WTC11 (cell line): Measurements from ENCODE around the gene NKIRAS2. TPM values are rescaled to one million over a fixed set of nuclear protein-coding genes. Genes with fewer than 3 reads are reported as not detected.
"Not testable (repeated sequence)": the region's sequence is repeated elsewhere in the genome, so short reads cannot be mapped to it uniquely, and the experiment has no call there.

ENCODE experiments used
- ATAC-seq: fragments of 200-7000 bp; cut with Tn5 transposase; 2 replicates; pipeline ENCODE4 v1.10.0; 2021; ENCODE audit warnings: mild to moderate bottlenecking, moderate library complexity
- CTCF ChIA-PET: fragments of 300-600 bp; sonication (Branson Sonifier 250); formaldehyde crosslinking; loops from one replicate; lab custom pipeline; 2021; ENCODE audit warnings: antibody characterized with exemption; lab: Charles Lee
- POLR2A ChIA-PET: fragments of 350-600 bp; sonication (Branson Sonifier 250); formaldehyde crosslinking; loops from one replicate; lab custom pipeline; 2021; ENCODE audit warnings: antibody characterized with exemption; lab: Charles Lee
- DNase-seq: peaks from one replicate; pipeline ENCODE4 v3.0.0; 2021; ENCODE audit warnings: low spot score
- H3K27ac Mint-ChIP-seq: 2 replicates; pipeline ENCODE4 v1.8.0; 2021; ENCODE audit warnings: mixed read lengths
- H3K27me3 Mint-ChIP-seq: 2 replicates; pipeline ENCODE4 v1.8.0; 2021; ENCODE audit warnings: low read depth, mild to moderate bottlenecking, moderate library complexity, mixed read lengths
- H3K36me3 Mint-ChIP-seq: 2 replicates; pipeline ENCODE4 v1.8.0; 2021; ENCODE audit warnings: mixed read lengths
- H3K4me1 Mint-ChIP-seq: 2 replicates; pipeline ENCODE4 v1.8.0; 2022; ENCODE audit warnings: mixed read lengths
- H3K4me3 Mint-ChIP-seq: 2 replicates; pipeline ENCODE4 v1.8.0; 2021; ENCODE audit warnings: mild to moderate bottlenecking, moderate library complexity, mixed read lengths
- H3K9me3 Mint-ChIP-seq: 2 replicates; pipeline ENCODE4 v1.8.0; 2021; ENCODE audit warnings: mixed read lengths
- CTCF ChIP-seq: fragments of 200-600 bp; IDR thresholded peaks from 2 replicates; pipeline ENCODE4 v1.8.0; 2022; ENCODE audit warnings: antibody characterized with exemption
- ELF4 ChIP-seq: sonication (generic); formaldehyde crosslinking; IDR thresholded peaks from 2 replicates; pipeline ENCODE4 v1.8.1; 2022; ENCODE audit warnings: low read depth, mild to moderate bottlenecking, moderate library complexity, missing genetic modification reagents
- ESRRA ChIP-seq: sonication (generic); formaldehyde crosslinking; IDR thresholded peaks from 2 replicates; pipeline ENCODE4 v1.8.1; 2022; ENCODE audit warnings: mild to moderate bottlenecking, missing genetic modification reagents, borderline replicate concordance
- HMGA2 ChIP-seq: fragments of 250-450 bp; sonication (Bioruptor Pico); IDR thresholded peaks from 2 replicates; pipeline ENCODE4 v1.4.0; 2021; ENCODE audit warnings: mild to moderate bottlenecking, moderate library complexity
- IRF1 ChIP-seq: sonication (generic); formaldehyde crosslinking; IDR thresholded peaks from 2 replicates; pipeline ENCODE4 v1.8.0; 2023; ENCODE audit warnings: missing genetic modification reagents
- MXD4 ChIP-seq: fragments of 250-450 bp; sonication (Bioruptor Pico); IDR thresholded peaks from 2 replicates; pipeline ENCODE4 v1.8.0; 2021; ENCODE audit warnings: mild to moderate bottlenecking, moderate library complexity, borderline replicate concordance
- NR1H2 ChIP-seq: sonication (generic); formaldehyde crosslinking; IDR thresholded peaks from 2 replicates; pipeline ENCODE4 v1.9.0; 2021; ENCODE audit warnings: mild to moderate bottlenecking, moderate library complexity, missing genetic modification reagents
- TP53 ChIP-seq: sonication (generic); formaldehyde crosslinking; IDR thresholded peaks from 2 replicates; pipeline ENCODE4 v1.8.1; 2023; ENCODE audit warnings: mild to moderate bottlenecking, missing genetic modification reagents
- ZNF138 ChIP-seq: sonication (generic); formaldehyde crosslinking; conservative IDR thresholded peaks from 2 replicates; pipeline ENCODE4 v1.8.1; 2022; ENCODE audit warnings: mild to moderate bottlenecking, moderate library complexity, missing genetic modification reagents
- ZNF396 ChIP-seq: fragments of 250-450 bp; sonication (Bioruptor Pico); IDR thresholded peaks from 2 replicates; pipeline ENCODE4 v1.8.0; 2021; ENCODE audit warnings: mild to moderate bottlenecking, moderate library complexity, borderline replicate concordance
- total RNA-seq: library from RNA; stranded (reverse); gene quantifications from 3 replicates; pipeline ENCODE4 v1.2.3, GENCODE V29; 2021
- TF ChIP-seq, protein P1 (sequence below): sonication (generic); formaldehyde crosslinking; IDR thresholded peaks from 2 replicates; pipeline ENCODE4 v1.8.0; 2022; ENCODE audit warnings: missing genetic modification reagents

The NKIRAS2 gene
- total RNA-seq, 1 experiment from 2014 or later = 36.1 TPM

- ATAC-seq (peak; percentile 52), DNase-seq (no peak)
- Mint-ChIP-seq H3K4me1 (peaks cover 42% of the 10 kb centered on the region), H3K4me3 (peak overlapping the region; percentile 95), H3K27me3 (no peaks in the 10 kb centered on the region), H3K36me3 (peaks cover 20% of the 10 kb centered on the region), H3K27ac (peak overlapping the region; percentile 98), H3K9me3 (0 out of 2 replicates have a peak, but pooled peaks cover 4% of the 10 kb centered on the region)
- ChIA-PET POLR2A (interaction anchor here (1.2 to 3.1 kb wide), 7 partner anchors 9 to 233 kb away, joined by 3 to 13 read pairs (median 6); partner anchors contain the start of gene ACLY), CTCF (interaction anchor here (0.6 to 6.8 kb wide), 20 partner anchors 9 to 234 kb away, joined by 3 to 108 read pairs (median 6); partner anchors contain the start of genes CNP, DHX58, GHDC and KAT2A)
- TF ChIP-seq TP53 (CRISPR knock-in tag) (no peak), IRF1 (CRISPR knock-in tag) (no peak), NR1H2 (CRISPR knock-in tag) (no peak), HMGA2 (no peak), ELF4 (CRISPR knock-in tag) (no peak), CTCF (no peak), ESRRA (no peak), MXD4 (CRISPR knock-in tag) (no peak), ZNF138 (CRISPR knock-in tag) (no peak)
- TF ChIP-seq, protein P1, sequence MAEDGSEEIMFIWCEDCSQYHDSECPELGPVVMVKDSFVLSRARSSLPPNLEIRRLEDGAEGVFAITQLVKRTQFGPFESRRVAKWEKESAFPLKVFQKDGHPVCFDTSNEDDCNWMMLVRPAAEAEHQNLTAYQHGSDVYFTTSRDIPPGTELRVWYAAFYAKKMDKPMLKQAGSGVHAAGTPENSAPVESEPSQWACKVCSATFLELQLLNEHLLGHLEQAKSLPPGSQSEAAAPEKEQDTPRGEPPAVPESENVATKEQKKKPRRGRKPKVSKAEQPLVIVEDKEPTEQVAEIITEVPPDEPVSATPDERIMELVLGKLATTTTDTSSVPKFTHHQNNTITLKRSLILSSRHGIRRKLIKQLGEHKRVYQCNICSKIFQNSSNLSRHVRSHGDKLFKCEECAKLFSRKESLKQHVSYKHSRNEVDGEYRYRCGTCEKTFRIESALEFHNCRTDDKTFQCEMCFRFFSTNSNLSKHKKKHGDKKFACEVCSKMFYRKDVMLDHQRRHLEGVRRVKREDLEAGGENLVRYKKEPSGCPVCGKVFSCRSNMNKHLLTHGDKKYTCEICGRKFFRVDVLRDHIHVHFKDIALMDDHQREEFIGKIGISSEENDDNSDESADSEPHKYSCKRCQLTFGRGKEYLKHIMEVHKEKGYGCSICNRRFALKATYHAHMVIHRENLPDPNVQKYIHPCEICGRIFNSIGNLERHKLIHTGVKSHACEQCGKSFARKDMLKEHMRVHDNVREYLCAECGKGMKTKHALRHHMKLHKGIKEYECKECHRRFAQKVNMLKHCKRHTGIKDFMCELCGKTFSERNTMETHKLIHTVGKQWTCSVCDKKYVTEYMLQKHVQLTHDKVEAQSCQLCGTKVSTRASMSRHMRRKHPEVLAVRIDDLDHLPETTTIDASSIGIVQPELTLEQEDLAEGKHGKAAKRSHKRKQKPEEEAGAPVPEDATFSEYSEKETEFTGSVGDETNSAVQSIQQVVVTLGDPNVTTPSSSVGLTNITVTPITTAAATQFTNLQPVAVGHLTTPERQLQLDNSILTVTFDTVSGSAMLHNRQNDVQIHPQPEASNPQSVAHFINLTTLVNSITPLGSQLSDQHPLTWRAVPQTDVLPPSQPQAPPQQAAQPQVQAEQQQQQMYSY (CRISPR knock-in tag) = no peak
These were observed 1.6 kb upstream of the NKIRAS2 start for GRCh38 chr17:42018339-42018738.

GRCh38 chr17:42018988-42019387 is 902 bp upstream of the NKIRAS2 start:
- Mint-ChIP-seq H3K27me3 (no peaks in the 10 kb centered on the region), H3K4me1 (peaks cover 38% of the 10 kb centered on the region), H3K36me3 (peaks cover 26% of the 10 kb centered on the region)
- ChIA-PET POLR2A (interaction anchor here (1.3 to 3.1 kb wide), 2 partner anchors 8 to 52 kb away, joined by 5 to 13 read pairs; partner anchors contain the start of gene CNP), CTCF (interaction anchor here (0.5 to 6.8 kb wide), 20 partner anchors 8 to 234 kb away, joined by 3 to 108 read pairs (median 7); partner anchors contain the start of genes CNP, DHX58, GHDC and HSPB9)
- no peak for TF ChIP-seq ZNF396 (CRISPR knock-in tag)
- TF ChIP-seq CTCF = no peak
- TF ChIP-seq IRF1 (CRISPR knock-in tag) = no peak
- TF ChIP-seq, all 79 proteins: peak for 0
- peak overlapping the region; percentile 95 for H3K4me3 Mint-ChIP-seq
- 0 out of 2 replicates have a peak, but pooled peaks cover 4% of the 10 kb centered on the region for H3K9me3 Mint-ChIP-seq
- DNase-seq (no peak), ATAC-seq (no peak)
- no peak overlapping the region for H3K27ac Mint-ChIP-seq

DNA sequence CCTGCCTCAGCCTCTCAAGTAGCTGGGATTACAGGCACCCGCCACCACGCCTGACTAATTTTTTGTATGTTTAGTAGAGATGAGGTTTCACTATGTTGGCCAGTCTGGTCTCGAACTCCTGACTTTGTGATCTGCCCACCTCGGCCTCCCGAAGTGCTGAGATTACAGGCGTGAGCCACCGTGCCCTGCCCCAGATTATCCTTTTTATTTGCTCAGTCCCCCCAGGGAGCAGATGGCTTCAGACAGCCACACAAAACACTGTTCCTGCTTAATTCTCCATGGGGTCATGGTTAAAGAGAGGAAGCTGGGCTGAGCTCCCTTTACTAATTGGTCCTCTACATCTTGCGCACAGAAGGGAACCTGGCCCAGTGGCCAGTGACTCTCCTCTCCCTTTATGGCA is 955 bp downstream of the NKIRAS2 start:
- peaks cover 32% of the 10 kb centered on the region for H3K4me1 Mint-ChIP-seq
- ATAC-seq = not testable (repeated sequence)
- H3K27ac Mint-ChIP-seq = peak overlapping the region; percentile 16; the same call in 1 of the 2 replicates

More for the DNA sequence above, 955 bp downstream of the NKIRAS2 start:
- not testable (repeated sequence) for H3K27me3 Mint-ChIP-seq, H3K9me3 Mint-ChIP-seq, DNase-seq
- H3K4me3 Mint-ChIP-seq = peak overlapping the region; percentile 92
- CTCF ChIA-PET = interaction anchor here (0.5 to 6.8 kb wide), 12 partner anchors 6 to 1882 kb away, joined by 3 to 108 read pairs (median 4); partner anchors contain the start of gene KAT2A
- POLR2A ChIA-PET = interaction anchor here (1.0 to 1.1 kb wide), 2 partner anchors 87 to 100 kb away, joined by 3 to 8 read pairs; no protein-coding TSS in a partner anchor
- peaks cover 32% of the 10 kb centered on the region for H3K36me3 Mint-ChIP-seq
